NCI-H1105 (cell line): Measurements from ENCODE around the gene ABCA13.

Experiments
- DNase-seq: peaks from one replicate; lab custom pipeline; 2025; lab: John Stamatoyannopoulos, UW

ABCA13 gene

GRCh38 chr7:48438206-48438605 lies 266.9 kb downstream of the ABCA13 start:
- no peak for DNase-seq

GRCh38 chr7:48441848-48442492 lies 270.7 kb downstream of the ABCA13 start:
- DNase-seq: no peak

DNA sequence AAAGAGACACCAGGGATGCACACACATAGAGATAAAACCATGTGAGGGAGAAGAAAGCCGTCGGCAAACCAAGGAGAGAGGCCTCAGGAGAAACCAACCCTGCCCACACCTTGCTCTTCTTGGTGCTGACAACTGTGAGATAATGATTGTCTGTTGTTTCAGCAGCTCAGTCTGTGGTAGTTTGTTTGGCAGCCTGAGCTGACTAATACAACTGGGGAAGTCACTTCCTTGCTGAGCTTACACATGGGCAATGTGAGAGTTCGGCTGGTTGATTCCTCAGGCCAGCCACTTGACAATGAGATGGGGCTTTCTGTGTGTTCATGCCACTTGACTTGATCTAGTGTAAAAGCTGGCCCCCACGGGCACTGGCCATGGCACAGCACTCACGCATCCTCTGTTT lies 271.8 kb downstream of the ABCA13 start:
- no peak for DNase-seq

DNA sequence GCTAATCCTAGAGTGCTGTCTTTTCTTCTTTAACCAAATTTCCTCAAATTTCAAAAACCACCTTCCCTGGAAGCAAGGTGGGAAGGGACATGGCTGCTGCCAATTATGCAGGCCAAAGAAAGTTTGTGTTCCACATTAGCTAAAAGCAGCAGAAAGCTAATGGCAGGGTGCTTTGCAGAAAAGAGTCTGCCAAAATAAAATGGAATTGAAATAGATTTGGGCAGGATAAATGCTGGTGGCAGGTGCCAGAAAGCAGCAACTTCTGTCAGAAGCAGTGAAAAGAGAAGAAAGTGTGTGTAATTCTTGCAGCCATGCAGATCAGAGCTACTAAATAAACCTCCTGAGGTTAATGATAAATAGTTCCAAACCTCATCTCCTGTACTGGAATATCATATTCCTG lies 275.5 kb downstream of the ABCA13 start:
- no peak for DNase-seq

- DNase-seq: peak; percentile 70
These were observed 281.0 kb downstream of the ABCA13 start for GRCh38 chr7:48452218-48452617.

- DNase-seq: no peak
These were observed 283.5 kb downstream of the ABCA13 start for GRCh38 chr7:48454750-48455192.

DNA sequence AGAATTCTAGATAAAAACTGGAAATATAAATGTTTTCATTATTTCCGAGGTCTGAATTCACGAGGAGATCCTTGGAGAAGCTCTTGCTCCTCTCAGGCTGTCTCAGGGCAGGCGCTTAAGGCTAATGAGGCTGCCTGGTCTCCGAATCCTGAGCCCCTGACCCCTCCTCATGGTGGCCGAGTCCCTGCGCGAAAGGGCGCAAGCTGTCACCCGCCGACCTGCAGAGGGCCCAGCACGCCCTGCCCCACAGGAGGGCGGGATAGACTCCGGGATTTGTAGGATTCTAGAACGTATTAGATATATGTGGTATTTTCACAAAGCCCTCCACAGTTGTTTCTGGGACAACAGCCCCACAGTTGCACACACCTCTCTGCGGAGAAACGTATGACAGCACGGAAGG lies 284.1 kb downstream of the ABCA13 start:
- DNase-seq: no peak

DNA sequence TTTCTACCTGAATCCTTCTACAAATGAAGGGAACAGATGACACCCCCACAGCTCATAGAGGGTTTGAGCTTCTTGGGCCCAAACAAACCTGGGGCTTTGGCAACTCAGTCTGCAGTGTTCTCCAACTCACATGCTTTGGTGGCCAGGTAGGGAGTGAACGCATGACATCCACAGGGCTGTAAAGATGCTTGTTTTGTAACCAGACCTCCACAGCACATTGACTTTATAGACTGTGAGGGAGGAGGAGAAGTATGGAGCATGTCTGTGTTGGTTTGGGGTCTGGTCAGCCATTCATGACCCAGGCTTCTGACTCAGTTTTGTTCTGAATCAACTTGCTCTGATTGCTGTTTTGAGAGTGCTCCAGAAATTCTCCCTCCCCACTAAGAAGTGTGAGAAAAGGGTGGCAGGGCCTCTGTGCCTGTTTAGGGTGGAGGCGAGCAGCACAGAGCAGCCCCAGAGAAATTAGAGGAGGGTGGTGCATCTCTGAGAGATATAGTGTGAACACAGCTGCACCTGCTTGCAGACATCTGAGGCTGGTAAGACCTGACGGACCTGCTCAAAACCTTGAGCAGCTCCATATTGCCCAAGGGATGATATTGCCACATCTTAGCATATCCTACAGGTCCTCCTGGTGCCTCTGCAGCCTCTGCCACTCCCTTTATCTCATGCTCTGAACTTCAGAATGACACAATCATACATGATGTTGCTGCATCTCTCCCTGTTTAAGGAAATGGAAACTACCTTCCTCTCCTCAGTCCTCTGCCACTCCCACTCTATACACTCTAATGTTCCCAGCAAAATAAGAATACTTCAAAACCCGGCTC lies 287.7 kb downstream of the ABCA13 start:
- no peak for DNase-seq

DNA sequence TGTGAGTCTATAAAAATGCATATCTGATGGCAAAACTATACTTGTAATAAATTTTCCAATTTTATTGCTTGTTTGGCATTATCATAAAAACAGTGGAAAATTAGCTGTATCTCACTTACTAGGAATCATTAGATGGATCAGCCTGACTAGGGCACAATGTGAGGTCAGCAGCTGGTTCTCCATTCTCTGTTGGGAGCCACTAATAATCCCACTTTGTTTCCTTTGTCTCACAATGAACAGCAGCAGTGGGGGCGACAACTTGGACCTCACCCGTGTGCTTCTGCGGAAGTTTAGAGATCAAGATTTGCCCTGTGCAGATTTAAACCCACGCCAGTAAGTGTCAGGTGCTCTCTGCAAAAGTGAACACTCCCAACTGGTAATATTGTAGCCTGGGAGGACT lies 295.5 kb downstream of the ABCA13 start:
- DNase-seq: no peak

DNA sequence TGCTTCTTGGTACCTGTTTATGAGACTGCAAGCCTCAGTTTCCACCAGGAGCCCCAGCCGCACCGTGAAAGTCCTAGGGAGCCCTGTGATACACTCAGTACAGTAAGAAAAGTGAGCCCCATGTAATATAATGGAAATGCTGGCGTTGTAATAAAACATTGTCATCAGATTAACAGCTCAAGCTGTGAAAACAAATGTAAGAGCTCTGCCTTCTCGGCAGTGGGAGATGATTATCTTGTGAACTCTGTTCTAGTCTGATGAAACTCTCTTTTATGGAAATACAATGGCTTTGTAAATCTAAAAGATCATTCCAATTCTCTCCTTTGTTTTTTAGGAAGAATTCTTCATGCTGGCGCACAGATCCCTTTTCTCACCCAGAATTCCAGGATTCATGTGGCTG lies 299.9 kb downstream of the ABCA13 start:
- DNase-seq: no peak

DNA sequence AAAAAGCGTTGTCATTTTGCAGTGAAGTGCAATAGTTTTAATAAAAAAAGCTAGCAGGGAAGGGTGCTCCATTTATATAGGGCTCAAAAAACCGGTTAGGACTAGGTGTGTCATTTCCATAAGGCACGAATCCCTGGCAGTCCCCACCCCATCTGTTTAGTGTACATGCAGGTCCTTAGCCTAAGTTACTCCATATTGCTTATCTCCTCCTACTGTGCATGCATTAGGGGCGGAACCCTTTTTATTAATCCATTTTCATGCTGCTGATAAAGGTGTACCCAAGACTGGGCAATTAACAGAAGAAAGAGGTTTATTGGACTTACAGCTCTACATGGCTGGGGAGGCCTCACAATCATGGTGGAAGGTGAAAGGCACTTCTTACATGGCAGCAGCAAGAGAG lies 301.4 kb downstream of the ABCA13 start:
- DNase-seq: no peak

GRCh38 chr7:48473205-48473865 lies 302.1 kb downstream of the ABCA13 start:
- no peak for DNase-seq

DNA sequence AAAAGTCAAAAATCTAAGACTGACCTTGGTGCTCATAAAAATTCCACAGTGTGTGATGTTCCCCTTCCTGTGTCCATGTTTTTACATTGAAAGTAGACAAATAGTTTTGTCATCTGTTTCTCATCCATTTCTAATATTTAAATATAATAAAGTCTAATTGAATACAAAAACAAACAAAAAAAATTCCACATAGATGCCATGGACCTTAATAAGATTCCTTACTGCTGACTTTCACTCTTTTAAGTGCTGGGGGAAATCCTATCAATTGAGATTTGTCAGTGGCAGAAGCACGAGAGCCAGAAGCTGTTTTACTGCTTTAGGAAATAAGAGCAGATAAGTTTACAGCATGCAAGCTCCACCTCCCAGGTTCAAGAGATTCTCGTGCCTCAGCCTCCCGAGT lies 310.0 kb downstream of the ABCA13 start:
- no peak for DNase-seq

GRCh38 chr7:48497521-48497920 lies 326.3 kb downstream of the ABCA13 start:
- no peak for DNase-seq

DNA sequence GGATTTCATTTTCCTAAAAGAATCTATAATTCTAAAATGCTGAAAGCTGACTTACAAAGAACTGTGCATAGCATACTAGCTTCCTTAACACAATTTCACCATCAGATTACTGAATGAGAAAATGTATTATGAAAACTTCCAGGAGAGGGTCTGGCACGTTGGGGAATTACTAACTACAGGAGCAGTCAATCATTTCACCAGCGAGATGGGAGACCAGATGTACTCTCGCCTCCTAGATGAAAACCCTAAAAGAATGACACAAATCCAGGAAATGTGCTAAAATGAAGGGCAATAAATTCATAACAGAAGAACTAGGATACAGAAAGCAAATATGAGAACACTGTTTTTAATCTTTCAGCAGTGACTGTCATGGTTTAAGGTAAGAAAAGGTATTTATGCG lies 330.8 kb downstream of the ABCA13 start:
- no peak for DNase-seq

DNA sequence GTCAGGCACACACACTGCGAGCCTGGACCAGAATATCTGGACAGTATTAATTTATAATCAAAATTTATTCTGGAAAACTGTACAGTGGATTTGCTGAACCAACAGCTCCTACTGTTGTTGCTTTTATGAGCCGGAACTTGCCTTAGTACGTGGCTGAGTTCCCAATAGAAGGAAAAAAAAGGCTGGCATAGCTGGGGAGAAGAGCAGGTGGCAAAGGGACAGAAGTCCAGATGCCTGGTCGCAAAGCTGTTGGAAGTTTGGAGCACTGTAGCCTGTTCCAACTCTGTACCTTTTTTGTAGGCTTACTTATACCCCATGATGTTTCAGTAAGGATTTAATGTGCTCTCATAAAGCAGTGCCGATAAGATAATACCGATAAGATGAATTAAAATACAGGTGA lies 333.8 kb downstream of the ABCA13 start:
- DNase-seq: no peak

DNA sequence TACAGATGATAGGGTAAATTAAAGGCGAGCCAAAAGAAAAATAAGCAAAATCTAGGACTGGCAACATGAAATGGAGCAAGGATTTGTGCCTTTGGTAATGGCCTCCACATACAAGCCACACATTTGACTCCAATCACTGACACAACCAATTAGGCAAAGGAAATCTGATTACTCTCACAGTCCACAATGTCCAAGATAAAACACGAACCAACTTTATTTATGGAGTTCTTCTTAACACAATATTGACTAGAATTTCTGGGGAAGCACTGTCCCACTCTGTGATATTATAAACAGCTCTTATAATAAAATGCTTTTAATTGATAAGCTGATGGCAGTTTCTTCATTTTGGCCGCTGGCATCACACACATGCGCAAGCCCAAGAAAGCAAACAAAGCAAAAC lies 334.2 kb downstream of the ABCA13 start:
- DNase-seq: no peak

DNA sequence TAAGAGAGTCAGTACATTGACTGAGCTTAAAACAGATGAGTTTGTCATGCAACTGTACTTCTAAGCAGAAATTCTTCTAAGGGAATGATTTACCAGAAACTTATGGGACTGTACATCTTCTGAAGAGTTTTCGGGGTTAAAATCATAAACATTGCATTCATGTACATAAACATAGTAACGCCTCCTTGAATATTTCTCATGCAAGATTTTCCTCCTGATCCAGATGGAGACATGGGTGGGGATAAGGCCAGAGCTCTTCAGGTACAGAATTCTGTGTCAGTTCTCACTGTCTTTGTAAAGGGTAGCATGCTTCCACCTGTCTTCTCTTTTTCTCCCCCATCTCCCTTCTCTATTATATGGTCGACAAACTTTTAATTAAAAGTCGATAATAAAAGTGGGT lies 335.3 kb downstream of the ABCA13 start:
- no peak for DNase-seq

DNA sequence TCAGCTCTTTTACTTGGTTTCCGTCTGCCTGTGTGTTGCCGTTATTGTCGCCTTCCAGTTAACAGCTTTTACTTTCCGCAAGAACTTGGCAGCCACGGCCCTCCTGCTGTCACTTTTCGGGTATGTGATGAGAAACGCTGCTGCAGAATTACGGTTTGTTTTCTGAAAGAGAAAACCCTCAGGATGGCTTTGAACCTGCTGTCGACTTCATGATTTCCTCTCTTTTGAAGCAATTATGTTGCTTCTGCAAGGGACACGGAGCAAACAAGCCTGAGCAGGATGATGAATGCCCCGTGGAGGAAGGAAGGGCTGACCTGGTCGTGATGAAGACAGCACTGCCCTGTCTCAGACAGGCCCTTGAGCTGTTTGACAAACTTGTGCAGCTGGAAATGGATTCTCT lies 339.8 kb downstream of the ABCA13 start:
- DNase-seq: no peak

DNA sequence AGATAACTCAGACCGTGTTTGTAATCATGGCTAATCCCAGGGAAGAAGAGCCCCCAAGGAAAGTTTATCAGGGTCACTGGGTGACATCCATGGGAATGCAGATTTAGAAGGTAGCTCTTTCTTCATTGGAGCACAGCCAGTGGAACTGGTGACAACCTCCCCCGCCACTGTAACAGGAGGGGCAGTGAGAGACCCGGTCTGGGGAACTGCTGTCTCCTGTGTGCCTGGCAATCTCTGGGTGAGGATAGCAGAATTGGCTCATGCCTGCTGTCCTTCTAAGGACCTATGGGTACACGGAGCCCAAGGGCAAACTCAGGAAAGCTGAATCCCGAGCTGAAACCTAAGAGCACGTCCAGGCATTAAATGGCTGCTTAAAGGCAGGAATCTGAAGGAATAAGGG lies 341.6 kb downstream of the ABCA13 start:
- DNase-seq: no peak

GRCh38 chr7:48515171-48515570 lies 343.9 kb downstream of the ABCA13 start:
- no peak for DNase-seq

GRCh38 chr7:48518092-48518491 lies 346.8 kb downstream of the ABCA13 start:
- no peak for DNase-seq

GRCh38 chr7:48522692-48523091 lies 351.4 kb downstream of the ABCA13 start:
- DNase-seq: no peak
